GM12891 (cell line): Measurements from ENCODE around the gene SFMBT2.

ENCODE experiments used
- PAX5 ChIP-seq: IDR thresholded peaks from 2 replicates; pipeline ENCODE4 v1.6.1; 2011; ENCODE audit warnings: low read length, moderate library complexity, mild to moderate bottlenecking; ENCODE audit not compliant: insufficient read depth, severe bottlenecking
- POLR2A ChIP-seq: IDR thresholded peaks from 2 replicates; pipeline ENCODE4 v1.6.1; 2011; ENCODE audit warnings: low read depth, low read length, control low read depth
- POLR2AphosphoS5 ChIP-seq: IDR thresholded peaks from 2 replicates; pipeline ENCODE4 v1.6.1; 2011; ENCODE audit warnings: low read depth, low read length, control low read depth

- no peak for TF ChIP-seq POLR2A
- TF ChIP-seq POLR2AphosphoS5, result no peak
- no peak for TF ChIP-seq PAX5
Observed at GRCh38 chr10:7436490-7437100, 25.8 kb upstream of the SFMBT2 start.
